ENCODE measurements around the gene VPS13A. TPM values are rescaled to one million over a fixed set of nuclear protein-coding genes. Genes with fewer than 3 reads are reported as not detected.

The VPS13A gene
- total and polyA plus RNA-seq, 9 of the 15 experiments (the other 6 are each of a cell fraction or from before 2014, with no cell fraction given), result 5.6 to 29.9 (median 14.7) TPM

DNA sequence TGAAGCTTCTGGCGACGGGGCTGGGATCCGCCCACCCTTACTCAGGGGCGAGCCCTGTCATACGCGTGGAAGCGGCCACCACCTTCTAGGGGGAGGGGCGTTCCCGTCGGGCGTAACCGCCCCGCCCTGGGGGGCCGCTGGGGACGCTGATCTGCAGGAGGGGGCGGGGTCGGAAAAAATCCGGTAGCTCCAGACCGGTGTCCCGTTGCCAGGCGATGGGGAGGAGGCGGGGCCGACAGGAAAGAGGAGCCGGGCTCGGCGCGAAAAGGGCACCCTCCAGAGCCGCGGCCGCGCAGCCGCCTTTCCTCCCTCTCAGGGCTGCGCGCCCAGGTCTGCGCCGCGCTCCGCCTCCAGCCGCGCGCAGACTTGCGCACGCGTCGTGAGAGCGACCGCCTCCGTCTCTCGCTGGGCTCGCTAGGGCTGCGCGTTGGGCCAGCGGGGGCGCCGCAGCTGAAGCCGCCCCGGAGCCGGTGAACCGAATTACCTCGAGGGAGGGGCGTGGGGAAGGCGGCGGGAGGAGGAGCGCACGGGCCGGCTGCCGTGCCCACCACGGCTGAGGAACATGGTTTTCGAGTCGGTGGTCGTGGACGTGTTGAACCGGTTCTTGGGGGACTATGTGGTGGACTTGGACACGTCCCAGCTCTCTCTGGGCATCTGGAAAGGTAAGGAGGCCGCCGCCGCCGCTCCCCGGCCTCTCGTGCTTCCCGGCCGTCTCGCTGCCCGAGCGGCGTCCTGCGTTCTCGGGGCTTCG is at the start of gene VPS13A (continued):
- TF ChIP-seq, protein P1, sequence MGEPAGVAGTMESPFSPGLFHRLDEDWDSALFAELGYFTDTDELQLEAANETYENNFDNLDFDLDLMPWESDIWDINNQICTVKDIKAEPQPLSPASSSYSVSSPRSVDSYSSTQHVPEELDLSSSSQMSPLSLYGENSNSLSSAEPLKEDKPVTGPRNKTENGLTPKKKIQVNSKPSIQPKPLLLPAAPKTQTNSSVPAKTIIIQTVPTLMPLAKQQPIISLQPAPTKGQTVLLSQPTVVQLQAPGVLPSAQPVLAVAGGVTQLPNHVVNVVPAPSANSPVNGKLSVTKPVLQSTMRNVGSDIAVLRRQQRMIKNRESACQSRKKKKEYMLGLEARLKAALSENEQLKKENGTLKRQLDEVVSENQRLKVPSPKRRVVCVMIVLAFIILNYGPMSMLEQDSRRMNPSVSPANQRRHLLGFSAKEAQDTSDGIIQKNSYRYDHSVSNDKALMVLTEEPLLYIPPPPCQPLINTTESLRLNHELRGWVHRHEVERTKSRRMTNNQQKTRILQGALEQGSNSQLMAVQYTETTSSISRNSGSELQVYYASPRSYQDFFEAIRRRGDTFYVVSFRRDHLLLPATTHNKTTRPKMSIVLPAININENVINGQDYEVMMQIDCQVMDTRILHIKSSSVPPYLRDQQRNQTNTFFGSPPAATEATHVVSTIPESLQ (CRISPR knock-in tag; IDR thresholded peaks at IDR 0.05), result 0 out of 2 replicates have a peak, but pooled peaks have one; percentile 43
- no peak for TF ChIP-seq KLF10 (CRISPR knock-in tag; IDR thresholded peaks at IDR 0.05)
- TF ChIP-seq ZNF24 (IDR thresholded peaks at IDR 0.05), result no peak
- peak; percentile 60 for TF ChIP-seq POLR2B (IDR thresholded peaks at IDR 0.05; ENCODE audit: low read depth, partially characterized antibody)
- TF ChIP-seq CCNT2 (IDR thresholded peaks at IDR 0.05; ENCODE audit: borderline replicate concordance, extremely low read depth, insufficient read length, low read depth, low read length), result peak; percentile 53
- no peak for TF ChIP-seq SLC30A9 (CRISPR knock-in tag; IDR thresholded peaks at IDR 0.05)
- TF ChIP-seq MEIS2 (IDR thresholded peaks at IDR 0.05; ENCODE audit: partially characterized antibody), result peak; percentile 95
- peak; percentile 26 for TF ChIP-seq MYC (IDR thresholded peaks at IDR 0.05; ENCODE audit: low read depth, low read length)
- no peak for TF ChIP-seq MYC (CRISPR knock-in tag; IDR thresholded peaks at IDR 0.05; ENCODE audit: borderline replicate concordance, low read depth)
- TF ChIP-seq RBM34 (IDR thresholded peaks at IDR 0.05; ENCODE audit: borderline replicate concordance, insufficient read depth, low read length), result no peak
- TF ChIP-seq ZNF408 (CRISPR knock-in tag; IDR thresholded peaks at IDR 0.05; ENCODE audit: low read depth), result no peak
- no peak for TF ChIP-seq SMAD4 (CRISPR knock-in tag; conservative IDR thresholded peaks at IDR 0.05)
- TF ChIP-seq ZC3H8 (IDR thresholded peaks at IDR 0.05), result no peak
- TF ChIP-seq SOX6 (IDR thresholded peaks at IDR 0.05), result no peak
- no peak for TF ChIP-seq KLF16 (IDR thresholded peaks at IDR 0.05)
- TF ChIP-seq ID3 (CRISPR knock-in tag; IDR thresholded peaks at IDR 0.05), result no peak
- TF ChIP-seq ID3 (tag; IDR thresholded peaks at IDR 0.05), result no peak
- TF ChIP-seq, protein P2, sequence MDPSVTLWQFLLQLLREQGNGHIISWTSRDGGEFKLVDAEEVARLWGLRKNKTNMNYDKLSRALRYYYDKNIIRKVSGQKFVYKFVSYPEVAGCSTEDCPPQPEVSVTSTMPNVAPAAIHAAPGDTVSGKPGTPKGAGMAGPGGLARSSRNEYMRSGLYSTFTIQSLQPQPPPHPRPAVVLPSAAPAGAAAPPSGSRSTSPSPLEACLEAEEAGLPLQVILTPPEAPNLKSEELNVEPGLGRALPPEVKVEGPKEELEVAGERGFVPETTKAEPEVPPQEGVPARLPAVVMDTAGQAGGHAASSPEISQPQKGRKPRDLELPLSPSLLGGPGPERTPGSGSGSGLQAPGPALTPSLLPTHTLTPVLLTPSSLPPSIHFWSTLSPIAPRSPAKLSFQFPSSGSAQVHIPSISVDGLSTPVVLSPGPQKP (CRISPR knock-in tag; IDR thresholded peaks at IDR 0.05), result no peak
- no peak for TF ChIP-seq ZFP1 (CRISPR knock-in tag; IDR thresholded peaks at IDR 0.05)
- no peak for TF ChIP-seq ZNF583 (CRISPR knock-in tag; IDR thresholded peaks at IDR 0.05)
- no peak for TF ChIP-seq FUS (optimal IDR thresholded peaks at IDR 0.05; ENCODE audit: low read depth, low read length)
- no peak; a peak in 1 of 4 replicates for TF ChIP-seq TEAD1 (CRISPR knock-in tag; IDR thresholded peaks at IDR 0.05)
- TF ChIP-seq PTTG1 (tag; IDR thresholded peaks at IDR 0.05; ENCODE audit: low read depth), result no peak
- no peak for TF ChIP-seq SIX5 (IDR thresholded peaks at IDR 0.05; ENCODE audit: borderline replicate concordance in 1 of 2, insufficient read depth in 1 of 2, low read depth in 1 of 2, low read length in 2 of 2)

Measured in K562 (cell line).